Loucy (cell line): ENCODE measurements around the gene TOMM6.

Experiments
- CTCF ChIP-seq: fragments of 200-600 bp; sonication (generic); conservative IDR thresholded peaks from 2 replicates; pipeline ENCODE4 v1.5.1; 2014; ENCODE audit warnings: mild to moderate bottlenecking, antibody characterized with exemption, low read length
- EZH2phosphoT487 ChIP-seq: fragments of 200-600 bp; IDR thresholded peaks from 2 replicates; pipeline ENCODE4 v1.6.1; 2018; ENCODE audit warnings: antibody characterized with exemption, mild to moderate bottlenecking, moderate library complexity, borderline replicate concordance

- no peak for TF ChIP-seq CTCF
- TF ChIP-seq EZH2phosphoT487 = no peak
Observed at GRCh38 chr6:41780551-41781365, 6.7 kb upstream of the TOMM6 start, which contains the start of gene PRICKLE4.
